Neuronal stem cell (in vitro differentiated cells): Measurements from ENCODE around the gene RAB10.

Source experiments
- DNase-seq: peaks from one replicate; pipeline ENCODE4 v3.0.0-alpha.2; 2013; ENCODE audit warnings: low spot score
- H2AFZ ChIP-seq: one replicate; pipeline ENCODE4 v1.6.1; 2013; ENCODE audit warnings: mild to moderate bottlenecking, low read length, inconsistent platforms
- H2AK5ac ChIP-seq: 2 replicates; pipeline ENCODE4 v1.6.1; 2013; ENCODE audit warnings: low read depth, mild to moderate bottlenecking, inconsistent platforms, low read length, moderate library complexity, mixed read lengths
- H2BK120ac ChIP-seq: 2 replicates; pipeline ENCODE4 v1.6.1; 2013; ENCODE audit warnings: low read depth, mild to moderate bottlenecking, inconsistent platforms, low read length, moderate library complexity, mixed read lengths
- H2BK12ac ChIP-seq: one replicate; pipeline ENCODE4 v1.6.1; 2013; ENCODE audit warnings: low read length, inconsistent platforms
- H2BK15ac ChIP-seq: 2 replicates; pipeline ENCODE4 v1.6.1; 2013; ENCODE audit warnings: mild to moderate bottlenecking, low read length, inconsistent platforms, mixed read lengths
- H2BK5ac ChIP-seq: one replicate; pipeline ENCODE4 v1.6.1; 2013; ENCODE audit warnings: inconsistent platforms, mild to moderate bottlenecking, low read length, moderate library complexity
- H3K14ac ChIP-seq: one replicate; pipeline ENCODE4 v1.6.1; 2013; ENCODE audit warnings: low read length, inconsistent platforms
- H3K18ac ChIP-seq: 2 replicates; pipeline ENCODE4 v1.6.1; 2013; ENCODE audit warnings: low read length, inconsistent platforms
- H3K23ac ChIP-seq: 2 replicates; pipeline ENCODE4 v1.6.1; 2013; ENCODE audit warnings: low read depth, mild to moderate bottlenecking, mixed read lengths, low read length, inconsistent platforms; ENCODE audit not compliant: poor library complexity
- H3K27ac ChIP-seq: replicated peaks from 3 replicates; pipeline ENCODE4 v1.5.1; 2013; ENCODE audit warnings: low read length, inconsistent platforms
- H3K27me3 ChIP-seq, 3 experiments: 2 replicates each; pipeline ENCODE4 v1.6.1; 2013; ENCODE audit warnings: low read length in 3 of 3, mild to moderate bottlenecking in 2 of 3, inconsistent platforms in 1 of 3, low read depth in 1 of 3, mixed read lengths in 1 of 3, moderate library complexity in 1 of 3; ENCODE audit not compliant: control insufficient read depth in 3 of 3, insufficient read depth in 3 of 3
- H3K36me3 ChIP-seq, 2 donors: replicated peaks in 1 of 2; 2 replicates each; pipeline ENCODE4 v1.6.1; 2013; ENCODE audit warnings: low read length in 2 of 2; ENCODE audit not compliant: control insufficient read depth in 2 of 2, insufficient read depth in 2 of 2
- H3K4ac ChIP-seq: 2 replicates; pipeline ENCODE4 v1.6.1; 2013; ENCODE audit warnings: inconsistent platforms, mild to moderate bottlenecking, low read length, moderate library complexity
- H3K4me1 ChIP-seq, 2 donors: 1 replicate in 1 of 2; 2 replicates in 1 of 2; pipeline ENCODE4 v1.6.1; 2013; ENCODE audit warnings: low read length in 2 of 2, low read depth in 1 of 2; ENCODE audit not compliant: control insufficient read depth in 2 of 2, insufficient read depth in 1 of 2
- H3K4me2 ChIP-seq: one replicate; pipeline ENCODE4 v1.6.1; 2013; ENCODE audit warnings: mild to moderate bottlenecking, low read length, inconsistent platforms; ENCODE audit not compliant: insufficient read depth, poor library complexity, severe bottlenecking
- H3K4me3 ChIP-seq, 2 donors: 2 replicates each; pipeline ENCODE4 v1.5.1; 2013; ENCODE audit warnings: low read length in 2 of 2, mild to moderate bottlenecking in 2 of 2, inconsistent platforms in 1 of 2, moderate library complexity in 1 of 2
- H3K79me1 ChIP-seq: one replicate; pipeline ENCODE4 v1.6.1; 2013; ENCODE audit warnings: low read depth, mild to moderate bottlenecking, inconsistent platforms, low read length, moderate library complexity
- H3K9ac ChIP-seq: one replicate; pipeline ENCODE4 v1.6.1; 2013; ENCODE audit warnings: mild to moderate bottlenecking, low read depth, low read length, inconsistent platforms; ENCODE audit not compliant: poor library complexity
- H3K9me3 ChIP-seq, 2 donors: replicated peaks in 1 of 2; 2 replicates each; pipeline versions ENCODE3 to v1.6.1; 2013; ENCODE audit warnings: low read length in 2 of 2, mild to moderate bottlenecking in 2 of 2, inconsistent platforms in 1 of 2, low read depth in 1 of 2, mixed read lengths in 1 of 2, moderate library complexity in 1 of 2; ENCODE audit not compliant: control insufficient read depth in 2 of 2, insufficient read depth in 1 of 2
- H4K8ac ChIP-seq: one replicate; pipeline ENCODE4 v1.6.1; 2013; ENCODE audit warnings: low read depth, mild to moderate bottlenecking, inconsistent platforms, low read length, moderate library complexity
- H4K91ac ChIP-seq: one replicate; pipeline ENCODE4 v1.6.1; 2013; ENCODE audit warnings: low read length, low read depth, mild to moderate bottlenecking, inconsistent platforms; ENCODE audit not compliant: poor library complexity
- WGBS, 2 donors: extraction: QIAGEN DNeasy Blood & Tissue Kit; methylation state at CpG; one replicate each; pipeline ENCODE4 v1.1.7; 2013; ENCODE audit warnings: missing lambda C conversion rate in 2 of 2, mixed read lengths in 1 of 2; ENCODE audit not compliant: insufficient read length in 2 of 2, insufficient replicate concordance in 1 of 2; ENCODE audit errors: extremely low coverage in 2 of 2; 5-methylcytosine and 5-hydroxymethylcytosine counted together

RAB10 gene

DNA sequence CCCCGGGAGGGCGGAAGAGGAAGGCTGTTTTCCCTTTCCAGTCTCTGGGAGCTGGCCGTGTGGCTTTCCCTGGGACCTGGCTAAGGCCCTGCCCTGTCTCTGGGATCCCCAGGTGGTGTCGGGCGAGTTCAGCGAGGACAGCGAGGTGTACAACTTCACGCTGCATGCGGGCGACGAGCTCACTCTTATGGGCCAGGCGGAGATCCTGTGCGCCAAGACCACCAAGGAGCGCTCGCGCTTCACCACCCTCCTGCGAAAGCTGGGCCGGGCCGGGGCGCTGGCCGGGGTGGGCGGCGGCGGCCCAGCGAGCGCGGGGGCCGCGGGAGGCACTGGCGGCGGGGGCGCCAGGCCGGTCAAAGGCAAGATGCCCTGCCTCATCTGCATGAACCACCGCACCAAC, 150.2 kb downstream of the RAB10 start:
- Histone ChIP-seq H3K9me3 (no peaks in the 10 kb centered on the region), H2BK15ac (no peak overlapping the region), H3K4me2 (peak overlapping the region; percentile 46), H2BK5ac (no peak overlapping the region), H2BK120ac (peak overlapping the region; percentile 23), H2AFZ (no peak overlapping the region), H3K36me3 (peaks cover 39 to 74% of the 10 kb centered on the region in 2 donors), H4K8ac (no peak overlapping the region), H3K27ac (no peak overlapping the region), H2AK5ac (peak overlapping the region; percentile 48), H4K91ac (no peak overlapping the region), H3K23ac (peak overlapping the region; percentile 86), H3K4ac (no peak overlapping the region), H2BK12ac (no peak overlapping the region), H3K27me3 (peaks cover 0 to 11% (median 0%) of the 10 kb centered on the region in 3 experiments), H3K79me1 (peaks cover 3% of the 10 kb centered on the region), H3K4me3 (no peak overlapping the region), H3K14ac (no peak overlapping the region), H3K18ac (peak overlapping the region; percentile 90), H3K4me1 (peaks cover 8 to 14% of the 10 kb centered on the region in 2 donors), H3K9ac (peak overlapping the region; percentile 7)
- no CpG with 5 or more reads among the region's 34 CpGs for WGBS, 2 donors
- DNase-seq: no peak

DNA sequence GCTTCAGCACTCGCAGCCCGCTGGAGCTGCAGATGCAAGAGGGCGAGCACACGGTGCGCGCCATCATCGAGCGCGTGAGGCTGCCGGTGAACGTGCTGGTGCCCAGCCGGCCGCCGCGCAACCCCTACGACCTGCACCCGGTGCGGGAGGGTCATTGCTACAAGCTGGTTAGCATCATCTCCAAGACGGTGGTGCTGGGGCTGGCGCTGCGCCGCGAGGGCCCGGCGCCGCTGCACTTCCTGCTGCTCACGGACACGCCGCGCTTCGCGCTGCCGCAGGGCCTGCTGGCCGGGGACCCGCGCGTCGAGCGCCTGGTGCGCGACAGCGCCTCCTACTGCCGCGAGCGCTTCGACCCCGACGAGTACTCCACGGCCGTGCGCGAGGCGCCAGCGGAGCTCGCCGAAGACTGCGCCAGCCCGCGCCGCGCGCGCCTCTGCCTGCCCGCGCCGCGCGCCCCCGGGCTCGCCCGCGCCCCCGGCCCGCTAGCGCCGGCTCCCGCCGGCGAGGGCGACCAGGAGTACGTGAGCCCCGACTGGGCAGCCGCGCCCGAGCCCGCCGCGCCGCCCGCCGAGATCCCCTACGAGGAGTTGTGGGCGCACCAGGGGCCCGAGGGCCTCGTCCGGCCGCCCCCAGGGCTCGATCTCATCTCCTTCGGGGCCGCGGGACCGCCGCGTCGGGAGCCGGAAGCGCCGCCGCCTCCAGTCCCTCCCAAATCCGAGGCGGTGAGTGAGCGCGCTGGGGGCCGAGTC, 150.8 kb downstream of the RAB10 start:
- H2AFZ ChIP-seq: no peak overlapping the region
- peak overlapping the region; percentile 46 for H3K4me2 ChIP-seq
- H3K4ac ChIP-seq: no peak overlapping the region
- H3K4me1 ChIP-seq: peaks cover 3 to 8% of the 10 kb centered on the region in 2 donors
- no peak overlapping the region for H2BK5ac ChIP-seq
- peak overlapping the region; percentile 1 for H3K9ac ChIP-seq
- H2BK15ac ChIP-seq: no peak overlapping the region
- H3K18ac ChIP-seq: peak overlapping the region; percentile 90
- WGBS, 2 donors: no CpG with 5 or more reads among the region's 114 CpGs
- H3K4me3 ChIP-seq: peak overlapping the region in 1 of 2 donors; percentile 62
- H3K9me3 ChIP-seq: no peaks in the 10 kb centered on the region
- no peak overlapping the region for H4K8ac ChIP-seq
- peak overlapping the region; percentile 86 for H3K23ac ChIP-seq
- H2BK12ac ChIP-seq: no peak overlapping the region
- H4K91ac ChIP-seq: peak overlapping the region; percentile 27
- peak; percentile 69 for DNase-seq
- peak overlapping the region; percentile 23 for H2BK120ac ChIP-seq
- H3K79me1 ChIP-seq: peaks cover 3% of the 10 kb centered on the region
- peaks cover 41 to 80% of the 10 kb centered on the region in 2 donors for H3K36me3 ChIP-seq
- peak overlapping the region; percentile 48 for H2AK5ac ChIP-seq
- no peak overlapping the region for H3K27ac ChIP-seq
- H3K14ac ChIP-seq: no peak overlapping the region
- H3K27me3 ChIP-seq: peaks cover 0 to 11% (median 0%) of the 10 kb centered on the region in 3 experiments

GRCh38 chr2:26185304-26185928, 151.5 kb downstream of the RAB10 start:
- Histone ChIP-seq H3K4me1 (peaks cover 0 to 3% of the 10 kb centered on the region in 2 donors), H3K14ac (no peak overlapping the region), H3K4ac (no peak overlapping the region), H2BK120ac (no peak overlapping the region), H3K79me1 (peaks cover 3% of the 10 kb centered on the region), H4K8ac (no peak overlapping the region), H3K23ac (peak overlapping the region; percentile 14), H3K36me3 (peaks cover 42 to 82% of the 10 kb centered on the region in 2 donors), H3K9ac (peak overlapping the region; percentile 1), H3K4me3 (no peak overlapping the region), H3K27ac (no peak overlapping the region), H2AK5ac (no peak overlapping the region), H4K91ac (no peak overlapping the region), H3K4me2 (no peak overlapping the region), H3K18ac (peak overlapping the region; percentile 60), H3K9me3 (no peaks in the 10 kb centered on the region), H2BK15ac (no peak overlapping the region), H2AFZ (no peak overlapping the region), H3K27me3 (peaks cover 0 to 11% (median 0%) of the 10 kb centered on the region in 3 experiments), H2BK5ac (no peak overlapping the region), H2BK12ac (no peak overlapping the region)
- no peak for DNase-seq
- no CpG with 5 or more reads among the region's 20 CpGs for WGBS, 2 donors
